Activated CD4-positive, alpha-beta T cell treated with anti-CD3 and anti-CD28 coated beads for 1 hour (primary cell): ENCODE data around the gene ABCE1.
A peak's percentile ranks its signal among the peaks of the same experiment; 100 is the strongest.

Experiments used
- DNase-seq: peaks from one replicate; pipeline ENCODE4 v3.0.0-alpha.2; 2020

Gene ABCE1

DNA sequence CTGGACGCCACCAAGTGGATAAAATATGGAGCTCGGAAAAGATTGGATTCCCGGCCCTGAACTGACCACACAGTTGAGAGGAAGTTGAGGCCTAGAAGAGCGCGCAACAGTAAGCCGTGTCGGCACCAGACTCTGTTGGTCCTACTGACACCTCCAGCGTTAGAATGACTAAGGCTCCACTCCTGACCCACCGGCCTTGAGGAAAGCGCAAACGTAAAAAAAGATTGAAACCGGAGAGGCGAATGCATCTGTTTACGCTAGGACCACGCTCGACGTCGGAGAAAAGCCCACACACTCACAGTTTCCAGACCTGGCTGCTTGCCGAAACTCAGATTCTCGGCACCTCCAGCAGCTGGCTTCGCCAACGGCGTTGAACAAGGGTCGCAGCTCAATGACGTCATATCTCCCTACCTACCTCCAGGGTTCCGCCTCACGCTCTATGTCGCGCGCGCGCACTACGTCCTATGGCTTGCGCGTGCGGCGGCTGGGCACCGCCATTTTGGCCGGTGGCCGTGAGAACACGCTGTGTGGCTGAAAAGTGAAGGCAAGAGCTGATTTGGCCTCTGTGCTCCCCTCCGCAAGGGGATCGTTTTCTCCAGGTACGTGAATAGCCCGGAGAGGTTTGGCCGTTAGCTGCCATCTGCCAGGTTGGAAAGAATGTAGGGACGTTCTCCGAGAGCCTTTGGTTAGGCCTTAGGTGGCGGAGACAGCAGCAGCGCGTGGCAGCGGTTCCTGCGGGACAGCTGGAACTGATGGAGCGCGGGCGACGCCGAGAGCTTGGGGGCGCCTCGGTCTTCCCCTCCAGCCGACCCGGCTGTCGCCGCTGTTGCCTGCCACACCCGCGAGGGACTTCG is at the start of gene ABCE1, which contains the start of gene ANAPC10:
Gene ABCE1, plus strand, starts transcription at position 491 of the 854 bp plus-strand sequence. CDS start 6,102 bp downstream, outside the sequence.
Gene ANAPC10, minus strand, starts transcription at position 376 of the 854 bp plus-strand sequence. CDS start 2,097 bp downstream, outside the sequence.
- peak; percentile 95 for DNase-seq

- DNase-seq, result no peak
These were observed 49.3 kb upstream of the ABCE1 start for GRCh38 chr4:145048817-145049216.

GRCh38 chr4:145049241-145049640 is 48.9 kb upstream of the ABCE1 start:
- no peak for DNase-seq

- no peak for DNase-seq
These were observed 42.4 kb upstream of the ABCE1 start for GRCh38 chr4:145055533-145056257.

DNA sequence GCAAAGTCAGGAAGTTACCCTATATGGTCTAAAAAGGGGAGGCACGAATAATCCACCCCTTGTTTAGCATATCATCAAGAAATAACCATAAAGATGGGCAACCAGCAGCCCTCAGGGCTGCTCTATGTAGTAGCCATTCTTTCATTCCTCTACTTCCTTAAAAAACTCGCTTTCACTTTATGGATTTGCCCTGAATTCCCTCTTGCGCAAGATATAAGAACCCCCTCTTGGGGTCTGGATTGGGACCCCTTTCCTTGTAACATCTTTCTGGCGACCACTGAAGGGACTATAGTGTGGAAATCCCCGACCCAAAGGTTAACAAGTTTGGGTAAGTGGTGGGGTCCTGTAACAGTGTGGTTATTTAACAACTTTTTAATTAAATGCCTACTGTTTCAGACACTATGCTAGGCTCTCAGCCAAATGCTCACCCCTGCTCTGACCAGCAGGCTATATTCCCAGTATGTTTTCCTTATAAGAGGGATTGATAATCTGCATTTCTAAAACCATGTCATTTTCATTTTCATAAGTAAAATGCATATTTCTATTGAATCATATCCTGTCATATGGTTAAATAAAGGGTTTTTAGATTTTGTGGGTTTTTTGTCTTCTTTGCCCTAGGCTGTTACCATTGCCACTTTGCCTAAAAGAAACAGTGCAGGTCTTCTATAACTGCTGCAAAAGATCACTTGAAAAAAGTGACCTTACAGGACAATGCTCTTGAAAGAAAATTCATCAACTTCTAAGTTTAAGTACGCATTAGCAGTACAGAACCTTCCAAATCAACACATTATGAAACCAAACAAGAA is 41.6 kb upstream of the ABCE1 start:
- no peak for DNase-seq

GRCh38 chr4:145058256-145058655 is 39.9 kb upstream of the ABCE1 start:
- no peak for DNase-seq

GRCh38 chr4:145061318-145061920 is 36.7 kb upstream of the ABCE1 start:
- no peak for DNase-seq

DNA sequence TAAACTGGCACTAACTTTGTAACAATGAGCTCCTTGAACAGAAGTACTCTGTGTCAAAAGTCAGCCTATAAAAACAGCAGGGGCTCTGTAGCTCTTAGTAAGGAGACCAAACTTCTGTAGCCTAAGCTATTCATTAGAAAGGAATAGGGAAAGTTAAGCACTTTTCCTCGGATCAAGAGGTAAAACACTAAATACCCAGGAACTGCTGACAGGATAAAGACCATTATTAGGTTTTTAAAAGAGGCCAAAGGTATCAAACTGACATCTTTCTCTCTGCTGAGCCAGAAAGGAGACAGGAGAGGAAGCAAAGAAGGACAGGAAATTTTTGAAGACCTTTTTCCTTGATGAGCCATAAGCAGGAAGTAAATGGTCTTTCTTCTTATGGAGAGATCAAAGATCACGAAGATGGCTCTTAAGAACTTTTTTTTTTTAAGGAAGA is 32.0 kb upstream of the ABCE1 start:
- no peak for DNase-seq

DNA sequence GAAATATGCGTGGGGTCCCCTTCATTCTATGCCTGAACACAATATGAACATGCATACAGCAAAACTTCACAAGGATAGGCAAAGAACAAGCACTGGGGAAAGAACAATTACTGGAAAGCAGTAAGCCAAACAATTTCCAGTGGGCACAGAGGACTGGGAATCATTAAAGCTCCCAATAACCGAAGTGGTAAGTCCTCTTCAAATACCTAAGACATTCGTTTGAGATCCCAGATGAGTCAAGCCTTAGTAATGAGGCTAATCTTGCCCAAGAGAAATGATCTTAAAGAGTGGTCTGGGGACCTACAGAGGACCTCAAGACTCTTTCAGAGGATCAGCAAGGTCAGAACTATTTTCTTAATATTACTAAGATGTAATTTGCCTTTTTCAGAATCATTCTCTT is 28.8 kb upstream of the ABCE1 start:
- DNase-seq, result no peak

- DNase-seq, result no peak
These were observed 26.6 kb upstream of the ABCE1 start for GRCh38 chr4:145071560-145071959.

- no peak for DNase-seq
These were observed 22.2 kb upstream of the ABCE1 start for GRCh38 chr4:145075742-145076468.

- no peak for DNase-seq
These were observed 21.6 kb upstream of the ABCE1 start for GRCh38 chr4:145076469-145076855.

DNA sequence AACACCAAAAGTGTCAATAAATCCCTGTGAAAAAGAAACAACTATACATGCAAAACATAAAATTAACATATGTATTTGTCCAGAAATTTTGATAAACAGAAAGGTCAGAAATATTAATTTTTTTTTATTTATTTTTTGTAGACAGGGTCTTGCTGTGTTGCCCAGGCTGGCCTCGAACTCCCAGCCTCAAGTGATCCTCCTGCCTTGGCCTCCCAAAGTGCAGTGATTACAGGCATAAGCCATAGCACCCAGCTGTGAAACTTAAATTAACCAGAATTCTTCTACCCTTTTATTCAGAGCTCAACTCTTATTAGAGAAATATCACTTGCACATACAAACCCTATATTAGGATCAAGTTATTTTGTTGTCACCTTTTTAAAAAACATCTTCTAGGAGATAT is 16.4 kb upstream of the ABCE1 start:
- no peak for DNase-seq

GRCh38 chr4:145083891-145084605 is 14.1 kb upstream of the ABCE1 start:
- DNase-seq, result no peak

DNA sequence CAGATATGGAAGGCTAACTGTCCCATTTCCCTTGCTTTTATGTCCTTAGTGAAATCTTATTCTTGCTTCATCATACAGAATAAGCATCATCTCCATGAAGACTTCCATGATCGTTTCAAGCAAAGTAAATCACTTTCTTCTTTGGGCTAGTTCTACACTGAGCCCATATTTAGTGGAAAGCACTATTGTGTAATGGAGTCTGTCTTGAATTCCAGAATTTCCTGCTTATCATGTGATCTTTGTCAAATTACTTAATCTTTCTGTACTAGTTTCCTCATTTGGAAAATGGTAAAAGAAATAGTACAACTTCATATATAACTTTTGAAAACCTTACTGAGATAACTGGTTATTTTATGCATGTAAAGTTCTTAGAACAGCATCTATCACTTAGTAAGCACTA is 7.7 kb upstream of the ABCE1 start:
- no peak for DNase-seq

- no peak for DNase-seq
These were observed 4.5 kb upstream of the ABCE1 start for GRCh38 chr4:145093638-145094037.

DNA sequence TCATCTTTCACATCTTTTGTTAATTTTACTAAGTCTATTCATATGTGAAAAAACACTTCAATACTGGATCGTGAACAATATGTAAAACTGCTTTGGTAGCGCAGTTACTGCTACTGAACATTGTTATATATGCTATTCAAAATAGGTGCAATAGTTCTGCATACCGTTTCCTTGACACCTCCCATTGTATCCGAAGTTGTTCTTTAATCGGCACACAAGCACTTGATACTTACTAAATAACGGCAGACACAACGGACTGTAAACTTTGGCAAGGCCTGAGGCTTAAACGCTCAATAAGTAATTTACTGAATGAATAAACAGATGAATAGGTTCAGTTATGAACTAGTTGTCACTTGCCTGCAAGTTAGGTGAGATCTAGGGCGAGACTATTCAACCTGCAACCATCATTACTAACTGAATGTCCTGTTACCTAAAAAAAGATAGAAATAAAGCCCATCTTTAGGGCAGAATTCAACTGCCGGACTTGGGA is 735 bp upstream of the ABCE1 start:
- DNase-seq, result no peak

- DNase-seq, result peak; percentile 30
These were observed 545 bp downstream of the ABCE1 start for GRCh38 chr4:145098675-145099037.

GRCh38 chr4:145099653-145100052 is 1.5 kb downstream of the ABCE1 start:
- no peak for DNase-seq

DNA sequence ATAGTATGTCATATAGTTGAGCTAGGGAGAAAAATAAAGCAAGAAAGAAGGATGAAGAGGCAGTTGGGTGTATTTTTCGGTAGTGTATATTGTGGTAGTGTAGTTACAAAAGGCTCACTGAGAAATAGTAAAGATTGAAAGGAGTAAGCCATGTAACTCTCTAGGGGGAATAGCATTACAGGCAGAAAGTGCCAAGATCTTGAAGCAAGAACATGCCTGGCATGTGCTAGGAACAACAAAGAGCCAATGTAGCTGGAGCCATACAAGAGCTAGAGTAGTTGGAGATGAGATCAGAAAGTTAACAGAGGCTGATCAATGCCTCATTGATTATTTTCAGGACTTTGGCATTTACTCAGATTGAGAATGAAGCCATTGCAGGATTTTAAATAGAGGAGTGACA is 3.0 kb downstream of the ABCE1 start:
- no peak for DNase-seq

DNA sequence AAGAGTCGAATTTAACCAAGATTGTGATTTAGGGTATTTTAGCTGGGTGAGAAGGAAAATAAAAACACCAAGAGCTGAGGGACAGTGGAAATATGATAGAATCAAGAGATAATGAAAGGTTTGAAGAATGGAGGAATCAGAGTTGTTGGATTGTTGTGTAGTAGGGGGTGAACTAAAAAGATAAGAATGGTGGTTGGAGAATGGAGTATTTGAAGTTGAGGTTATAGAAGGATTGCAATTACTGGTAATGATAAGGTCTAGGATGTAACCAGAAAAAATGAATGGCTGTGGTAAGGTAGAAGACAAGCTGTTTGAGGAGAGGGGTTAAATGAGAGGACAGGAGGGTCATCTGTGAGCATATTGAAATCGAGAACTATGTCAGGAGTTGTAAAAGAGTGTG is 4.5 kb downstream of the ABCE1 start:
- no peak for DNase-seq
